OCI-LY1 (cell line): ENCODE measurements around the gene TK2.

Experiments used
- H2AFZ ChIP-seq: fragments of 200-600 bp; sonication (generic), shearing (Covaris generic); 2 replicates; pipeline ENCODE4 v1.6.0; 2014; ENCODE audit warnings: antibody characterized with exemption, mild to moderate bottlenecking, low read length
- H3F3A ChIP-seq: fragments of 200-600 bp; sonication (generic), shearing (Covaris generic); 2 replicates; pipeline ENCODE4 v1.6.0; 2014; ENCODE audit warnings: mild to moderate bottlenecking, antibody characterized with exemption, low read length, moderate library complexity; ENCODE audit not compliant: insufficient read depth
- H3K27ac ChIP-seq: fragments of 200-600 bp; sonication (generic); 2 replicates; pipeline ENCODE4 v1.5.1; 2014; ENCODE audit warnings: low read length, mixed run types, mild to moderate bottlenecking, low read depth; ENCODE audit not compliant: poor library complexity, severe bottlenecking
- H3K27me3 ChIP-seq: fragments of 200-600 bp; sonication (generic); 2 replicates; pipeline ENCODE4 v1.6.0; 2014; ENCODE audit warnings: antibody characterized with exemption, mild to moderate bottlenecking, low read length, moderate library complexity; ENCODE audit not compliant: insufficient read depth
- H3K36me3 ChIP-seq: fragments of 200-600 bp; sonication (generic); 2 replicates; pipeline ENCODE4 v1.6.1; 2014; ENCODE audit warnings: mild to moderate bottlenecking, antibody characterized with exemption, low read length, moderate library complexity, mixed read lengths; ENCODE audit not compliant: insufficient read depth
- H3K4me1 ChIP-seq: fragments of 200-600 bp; sonication (generic); 2 replicates; pipeline ENCODE4 v1.5.1; 2014; ENCODE audit warnings: mild to moderate bottlenecking, low read length, moderate library complexity; ENCODE audit not compliant: insufficient read depth, severe bottlenecking
- H3K4me2 ChIP-seq: fragments of 200-600 bp; sonication (generic), shearing (Covaris generic); 2 replicates; pipeline ENCODE4 v1.6.1; 2014; ENCODE audit warnings: low read length
- H3K4me3 ChIP-seq: fragments of 200-600 bp; sonication (generic); 2 replicates; pipeline ENCODE4 v1.5.1; 2014; ENCODE audit warnings: low read length, low read depth, mild to moderate bottlenecking, mixed read lengths; ENCODE audit not compliant: poor library complexity, severe bottlenecking
- H3K79me2 ChIP-seq: fragments of 200-600 bp; shearing (Covaris generic); 2 replicates; pipeline ENCODE4 v1.6.1; 2016; ENCODE audit warnings: mixed run types, low read length, mixed read lengths; ENCODE audit not compliant: insufficient read depth
- H3K9ac ChIP-seq: fragments of 200-600 bp; sonication (generic), shearing (Covaris generic); 2 replicates; pipeline ENCODE4 v1.6.1; 2014; ENCODE audit warnings: mild to moderate bottlenecking, low read length, mixed read lengths
- H3K9me2 ChIP-seq: fragments of 200-600 bp; sonication (generic), shearing (Covaris generic); 2 replicates; pipeline ENCODE4 v1.6.1; 2014; ENCODE audit warnings: low read depth, mild to moderate bottlenecking, low read length, mixed read lengths
- H3K9me3 ChIP-seq: fragments of 200-600 bp; shearing (Covaris generic); 2 replicates; pipeline ENCODE4 v1.6.1; 2014; ENCODE audit warnings: low read length, mixed read lengths
- H4K20me1 ChIP-seq: fragments of 200-600 bp; sonication (generic), shearing (Covaris generic); 2 replicates; pipeline ENCODE4 v1.6.0; 2016; ENCODE audit warnings: mild to moderate bottlenecking, low read length; ENCODE audit not compliant: insufficient read depth
- CTCF ChIP-seq: fragments of 200-600 bp; sonication (generic), shearing (Covaris generic); IDR thresholded peaks from 2 replicates; pipeline ENCODE4 v1.5.1; 2017; ENCODE audit warnings: mild to moderate bottlenecking, antibody characterized with exemption, low read length, moderate library complexity, mixed read lengths
- EZH2 ChIP-seq: fragments of 200-600 bp; sonication (generic), shearing (Covaris generic); IDR thresholded peaks from 2 replicates; pipeline ENCODE4 v1.8.0; 2017; ENCODE audit warnings: borderline replicate concordance, mixed run types, mild to moderate bottlenecking, antibody characterized with exemption, low read length, moderate library complexity, mixed read lengths

Gene TK2

DNA sequence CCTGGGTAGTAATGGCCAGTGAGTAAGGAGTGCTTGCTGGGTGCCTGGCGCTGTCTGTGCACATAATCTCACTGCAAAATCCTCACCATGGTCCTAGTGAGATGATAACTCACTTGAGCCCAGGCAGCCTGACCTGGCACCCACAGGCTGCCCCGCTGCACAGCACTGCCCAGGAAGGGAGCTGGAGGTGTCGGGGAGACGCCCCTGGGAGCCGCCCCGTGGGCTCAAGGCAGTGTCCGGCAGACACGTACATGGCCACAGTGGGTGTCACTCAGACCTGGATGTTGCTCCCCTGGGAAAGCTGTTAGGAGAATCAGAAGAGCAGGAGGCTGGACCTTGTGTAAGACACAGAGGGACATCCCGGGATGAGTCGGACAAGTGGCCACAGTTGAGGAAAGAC, 78.7 kb downstream of the TK2 start:
- Histone ChIP-seq H4K20me1 (no peaks in the 10 kb centered on the region), H3K27me3 (no peaks in the 10 kb centered on the region), H3K4me1 (no peaks in the 10 kb centered on the region), H3K9me2 (no peaks in the 10 kb centered on the region), H3K36me3 (no peaks in the 10 kb centered on the region), H3F3A (no peaks in the 10 kb centered on the region), H3K9ac (no peak overlapping the region), H3K27ac (no peak overlapping the region), H3K79me2 (no peaks in the 10 kb centered on the region), H3K4me3 (no peak overlapping the region), H3K9me3 (no peaks in the 10 kb centered on the region), H3K4me2 (no peak overlapping the region), H2AFZ (no peak overlapping the region)
- TF ChIP-seq CTCF (no peak), EZH2 (no peak)

DNA sequence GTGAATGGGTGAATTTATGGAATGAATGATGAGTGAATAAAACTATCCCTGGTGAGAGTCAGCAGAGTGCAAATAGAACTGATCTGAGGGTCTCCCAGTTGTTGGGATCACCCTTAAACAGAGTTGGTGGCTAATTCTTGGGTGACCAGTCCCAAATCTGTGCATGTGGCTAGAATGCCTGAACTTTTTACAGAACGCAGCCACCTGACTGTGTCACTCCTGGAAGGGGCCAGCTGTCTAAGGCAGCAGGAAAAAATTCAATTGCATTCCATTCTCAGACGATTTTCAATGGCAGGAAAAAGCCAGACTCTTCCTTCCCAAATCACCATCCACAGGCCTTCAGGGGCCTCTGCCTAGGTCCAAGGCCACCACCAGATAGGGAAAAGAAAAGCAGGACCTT, 79.4 kb downstream of the TK2 start:
- no peak overlapping the region for H3K9ac ChIP-seq
- no peaks in the 10 kb centered on the region for H3K79me2 ChIP-seq
- H3F3A ChIP-seq, result no peaks in the 10 kb centered on the region
- H3K4me3 ChIP-seq, result no peak overlapping the region
- no peaks in the 10 kb centered on the region for H3K36me3 ChIP-seq
- no peak overlapping the region for H3K27ac ChIP-seq
- H3K4me2 ChIP-seq, result no peak overlapping the region
- no peaks in the 10 kb centered on the region for H3K9me2 ChIP-seq
- H3K4me1 ChIP-seq, result no peaks in the 10 kb centered on the region
- H4K20me1 ChIP-seq, result no peaks in the 10 kb centered on the region
- H3K27me3 ChIP-seq, result no peaks in the 10 kb centered on the region
- TF ChIP-seq EZH2 (no peak), CTCF (no peak)
- H2AFZ ChIP-seq, result no peak overlapping the region
- no peaks in the 10 kb centered on the region for H3K9me3 ChIP-seq

GRCh38 chr16:66469947-66470546, 79.9 kb downstream of the TK2 start:
- no peaks in the 10 kb centered on the region for H3K9me3 ChIP-seq
- TF ChIP-seq EZH2 (no peak), CTCF (no peak)
- no peaks in the 10 kb centered on the region for H3K9me2 ChIP-seq
- no peak overlapping the region for H3K4me2 ChIP-seq
- H3F3A ChIP-seq, result no peaks in the 10 kb centered on the region
- no peaks in the 10 kb centered on the region for H4K20me1 ChIP-seq
- H3K4me1 ChIP-seq, result no peaks in the 10 kb centered on the region
- no peaks in the 10 kb centered on the region for H3K79me2 ChIP-seq
- no peak overlapping the region for H3K27ac ChIP-seq
- no peak overlapping the region for H3K4me3 ChIP-seq
- H3K27me3 ChIP-seq, result no peaks in the 10 kb centered on the region
- H3K9ac ChIP-seq, result no peak overlapping the region
- H3K36me3 ChIP-seq, result no peaks in the 10 kb centered on the region
- H2AFZ ChIP-seq, result no peak overlapping the region
